VCaP (cell line): ENCODE measurements around the gene PTGDR.

ENCODE experiments used
- H3K27ac ChIP-seq: fragments of 450-650 bp; 2 replicates; pipeline ENCODE4 v1.5.1; 2017
- CTCF ChIP-seq: fragments of 450-650 bp; conservative IDR thresholded peaks from 2 replicates; pipeline ENCODE4 v1.5.1; 2017; ENCODE audit warnings: mild to moderate bottlenecking, moderate library complexity

The PTGDR gene

GRCh38 chr14:52248057-52248456, 19.4 kb upstream of the PTGDR start:
- no peak for TF ChIP-seq CTCF
- no peak overlapping the region for H3K27ac ChIP-seq

- H3K27ac ChIP-seq, result no peak overlapping the region
- no peak for TF ChIP-seq CTCF
Observed at GRCh38 chr14:52251724-52252123, 15.8 kb upstream of the PTGDR start.

GRCh38 chr14:52253503-52253902, 14.0 kb upstream of the PTGDR start:
- peak overlapping the region; percentile 22 for H3K27ac ChIP-seq
- TF ChIP-seq CTCF, result no peak

GRCh38 chr14:52254086-52254485, 13.4 kb upstream of the PTGDR start:
- TF ChIP-seq CTCF, result no peak
- peak overlapping the region; percentile 22 for H3K27ac ChIP-seq

GRCh38 chr14:52258783-52259182, 8.7 kb upstream of the PTGDR start:
- TF ChIP-seq CTCF, result no peak
- H3K27ac ChIP-seq, result no peak overlapping the region

- no peak overlapping the region for H3K27ac ChIP-seq
- TF ChIP-seq CTCF, result no peak
Observed at GRCh38 chr14:52259434-52259833, 8.1 kb upstream of the PTGDR start.

- TF ChIP-seq CTCF, result no peak
- H3K27ac ChIP-seq, result no peak overlapping the region
Observed at GRCh38 chr14:52262600-52262999, 4.9 kb upstream of the PTGDR start.

GRCh38 chr14:52263190-52263589, 4.3 kb upstream of the PTGDR start:
- TF ChIP-seq CTCF, result no peak
- no peak overlapping the region for H3K27ac ChIP-seq
